GM20000 (cell line): ENCODE data around the gene BEND2.

Experiments used
- DNase-seq: peaks from one replicate; pipeline ENCODE4 v3.0.0; 2012; ENCODE audit warnings: low spot score
- TF ChIP-seq, protein P1 (sequence below): IDR thresholded peaks from 2 replicates; pipeline ENCODE4 v1.5.1; 2012; ENCODE audit warnings: mild to moderate bottlenecking, control low read depth; ENCODE audit errors: extremely low read depth, missing control alignments

BEND2 gene

DNA sequence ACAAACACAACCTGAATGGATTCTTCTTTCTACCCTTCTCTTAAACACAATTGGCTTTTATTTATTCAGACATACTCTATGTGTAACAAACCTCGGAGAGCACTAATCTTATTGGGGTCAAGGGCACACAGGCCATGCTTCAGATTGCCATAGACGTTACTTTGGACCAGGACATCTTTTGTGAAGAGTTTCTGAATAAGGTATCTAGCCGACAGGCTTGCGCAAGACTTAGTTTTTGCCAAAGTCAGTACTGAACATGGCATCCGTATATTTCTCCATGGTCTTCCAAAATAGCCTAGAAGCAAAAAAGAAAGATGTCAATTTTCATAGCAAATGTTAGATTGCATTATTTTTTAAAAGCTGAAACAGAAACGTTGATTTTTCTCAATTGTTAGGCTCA is 49.8 kb downstream of the BEND2 start:
- TF ChIP-seq, protein P1, sequence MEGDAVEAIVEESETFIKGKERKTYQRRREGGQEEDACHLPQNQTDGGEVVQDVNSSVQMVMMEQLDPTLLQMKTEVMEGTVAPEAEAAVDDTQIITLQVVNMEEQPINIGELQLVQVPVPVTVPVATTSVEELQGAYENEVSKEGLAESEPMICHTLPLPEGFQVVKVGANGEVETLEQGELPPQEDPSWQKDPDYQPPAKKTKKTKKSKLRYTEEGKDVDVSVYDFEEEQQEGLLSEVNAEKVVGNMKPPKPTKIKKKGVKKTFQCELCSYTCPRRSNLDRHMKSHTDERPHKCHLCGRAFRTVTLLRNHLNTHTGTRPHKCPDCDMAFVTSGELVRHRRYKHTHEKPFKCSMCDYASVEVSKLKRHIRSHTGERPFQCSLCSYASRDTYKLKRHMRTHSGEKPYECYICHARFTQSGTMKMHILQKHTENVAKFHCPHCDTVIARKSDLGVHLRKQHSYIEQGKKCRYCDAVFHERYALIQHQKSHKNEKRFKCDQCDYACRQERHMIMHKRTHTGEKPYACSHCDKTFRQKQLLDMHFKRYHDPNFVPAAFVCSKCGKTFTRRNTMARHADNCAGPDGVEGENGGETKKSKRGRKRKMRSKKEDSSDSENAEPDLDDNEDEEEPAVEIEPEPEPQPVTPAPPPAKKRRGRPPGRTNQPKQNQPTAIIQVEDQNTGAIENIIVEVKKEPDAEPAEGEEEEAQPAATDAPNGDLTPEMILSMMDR, result no peak
- DNase-seq, result no peak

DNA sequence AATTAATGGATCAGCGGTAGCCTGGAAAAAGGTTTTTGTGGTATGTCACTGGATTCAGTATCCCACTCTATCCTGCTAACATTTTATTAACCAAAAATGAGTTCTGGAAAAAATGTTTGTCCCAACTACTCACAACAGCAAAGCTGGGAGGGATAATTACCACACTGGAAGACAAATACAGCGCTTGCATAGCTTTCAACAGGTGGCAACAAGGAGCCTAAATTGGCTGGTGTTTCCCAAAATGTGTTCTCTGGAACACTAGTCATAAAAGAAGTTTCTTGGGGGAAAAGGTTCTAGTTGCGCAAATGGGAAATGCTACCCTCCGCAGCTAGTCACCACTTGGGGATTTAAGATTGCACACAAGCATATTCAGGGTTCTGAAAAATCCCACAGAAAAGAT is 54.6 kb downstream of the BEND2 start:
- TF ChIP-seq, protein P1, result no peak

DNA sequence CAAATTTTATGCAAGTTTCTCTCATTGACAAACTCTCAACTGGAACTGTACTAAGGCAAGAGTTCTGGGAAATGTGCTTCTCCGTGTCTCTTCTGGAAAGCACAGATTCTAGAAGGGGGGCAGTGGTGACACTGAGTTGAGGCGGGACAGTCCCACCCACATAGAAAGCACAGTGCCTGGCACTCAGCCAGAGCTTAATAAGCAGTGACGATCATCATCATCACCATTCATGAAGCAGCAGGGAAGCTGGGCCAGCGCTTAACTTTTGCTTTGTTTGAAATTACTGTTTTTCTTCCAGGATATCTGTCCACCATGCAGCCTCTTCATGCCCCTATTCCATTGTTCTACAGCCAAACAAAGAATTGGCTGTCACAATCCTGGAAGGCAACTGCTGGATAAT is 60.3 kb downstream of the BEND2 start:
- no peak for DNase-seq
- TF ChIP-seq, protein P1, result no peak

More for the DNA sequence above, 54.6 kb downstream of the BEND2 start:
- DNase-seq, result no peak

DNA sequence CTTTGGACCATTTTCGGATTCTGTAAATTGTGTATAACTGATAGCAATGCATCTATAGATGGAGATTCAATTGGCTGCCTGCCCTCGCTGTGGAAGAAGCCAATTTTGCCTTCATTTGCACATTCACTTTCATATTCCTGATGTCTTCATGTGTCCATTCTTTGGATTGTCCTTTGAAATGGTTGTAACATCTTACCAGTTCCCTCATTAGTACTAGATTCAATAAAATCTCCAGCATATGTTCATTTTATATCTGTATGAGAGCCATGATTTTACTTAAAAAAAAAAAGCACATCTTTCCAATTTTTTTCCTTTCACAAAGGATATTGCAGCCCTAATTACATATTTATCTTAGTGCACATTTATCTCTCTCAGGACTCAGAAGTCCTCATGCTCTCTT is 61.7 kb downstream of the BEND2 start:
- no peak for DNase-seq
- TF ChIP-seq, protein P1, result no peak

DNA sequence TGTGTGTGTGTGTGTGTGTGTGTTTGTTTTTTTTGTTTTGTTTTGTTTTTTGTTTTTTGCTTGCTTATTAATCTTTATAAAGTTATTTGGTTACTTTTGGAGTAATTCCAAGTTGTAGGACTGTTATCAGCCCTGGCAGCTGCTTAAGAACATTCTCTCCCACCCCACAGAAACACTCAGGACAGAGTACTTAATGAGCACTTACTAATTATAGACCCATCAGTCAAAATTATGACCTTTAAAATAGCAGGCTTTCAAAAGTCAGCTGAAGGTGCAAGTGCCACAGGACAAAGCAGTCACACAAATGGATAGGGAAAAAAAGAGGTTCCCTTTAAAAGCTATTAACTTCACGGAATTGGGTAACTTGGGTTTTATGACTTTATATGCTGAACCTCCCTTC is 69.0 kb downstream of the BEND2 start:
- TF ChIP-seq, protein P1, result no peak
- no peak for DNase-seq

DNA sequence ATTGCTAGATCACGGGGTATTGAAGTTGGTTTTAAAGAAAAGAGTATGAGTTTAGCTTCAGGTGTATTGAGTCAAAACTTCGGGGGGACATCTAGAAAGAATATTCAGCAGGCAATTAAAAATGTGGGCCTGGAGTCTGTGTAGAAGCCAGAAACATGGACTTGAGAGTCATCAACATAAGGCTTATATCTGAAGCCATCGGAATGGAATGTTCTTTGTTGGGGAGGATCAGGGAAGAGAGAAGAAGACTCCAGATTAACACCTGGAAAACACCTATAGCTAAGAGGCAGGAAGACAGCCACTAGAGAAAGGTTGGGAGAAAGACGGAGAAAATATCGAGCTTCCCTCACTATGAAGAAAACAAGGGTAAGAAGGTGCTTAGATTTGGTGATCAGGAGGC is 69.5 kb downstream of the BEND2 start:
- TF ChIP-seq, protein P1, result no peak

DNA sequence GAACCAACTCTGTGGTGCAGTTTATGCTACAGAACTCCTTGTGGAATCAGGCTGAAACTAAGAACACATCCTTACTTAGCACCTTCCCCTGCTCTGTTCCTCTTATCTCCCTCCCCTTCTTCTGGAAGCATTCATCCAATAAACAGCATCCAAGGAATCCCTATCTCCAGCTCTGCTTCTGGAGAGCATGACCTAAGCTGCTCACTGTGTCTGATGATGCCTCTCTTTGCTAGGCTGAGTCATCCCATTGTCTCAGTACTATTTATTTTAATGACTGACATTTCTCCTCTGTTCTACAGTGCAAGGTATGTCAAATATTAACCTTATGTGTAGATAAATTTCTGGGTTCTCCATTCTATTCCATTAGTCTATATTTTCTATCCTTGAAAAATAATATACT is 71.2 kb downstream of the BEND2 start:
- DNase-seq, result no peak
- TF ChIP-seq, protein P1, result no peak

More for the DNA sequence above, 69.5 kb downstream of the BEND2 start:
- no peak for DNase-seq

DNA sequence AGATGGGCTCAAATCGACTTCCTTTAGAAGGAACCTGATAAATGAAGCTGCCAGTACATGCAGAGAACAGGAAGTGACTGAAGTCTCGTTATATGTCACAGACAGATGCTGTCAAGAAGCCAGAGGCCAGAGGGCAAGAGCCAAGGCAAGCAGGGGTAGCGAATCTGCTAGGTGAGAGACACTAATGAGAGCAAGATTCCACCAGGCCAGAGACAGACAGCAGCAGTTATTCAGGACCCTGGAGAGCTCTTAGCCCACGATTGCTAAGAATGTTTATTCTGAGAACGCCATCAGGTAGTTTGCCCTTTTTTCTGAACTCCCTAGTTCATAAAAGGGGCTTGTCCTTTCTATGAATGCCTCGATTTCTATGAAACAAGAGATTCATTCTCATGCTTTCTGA is 73.7 kb downstream of the BEND2 start:
- TF ChIP-seq, protein P1, result no peak
- DNase-seq, result peak; percentile 5
